Activated CD4-positive, alpha-beta T cell treated with anti-CD3 and anti-CD28 coated beads, Interleukin-2, amount 50 U/mL, for 16 hours (primary cell): ENCODE results near the gene SHISA7.
A peak's percentile ranks its signal among the peaks of the same experiment; 100 is the strongest.
"Not testable (repeated sequence)": the region's sequence is repeated elsewhere in the genome, so short reads cannot be mapped to it uniquely, and the experiment has no call there.

Experiments used
- DNase-seq: peaks from one replicate; pipeline ENCODE4 v3.0.0-alpha.2; 2020

The SHISA7 gene

GRCh38 chr19:55408533-55408872 is 34.6 kb downstream of the SHISA7 start:
- DNase-seq, result no peak

DNA sequence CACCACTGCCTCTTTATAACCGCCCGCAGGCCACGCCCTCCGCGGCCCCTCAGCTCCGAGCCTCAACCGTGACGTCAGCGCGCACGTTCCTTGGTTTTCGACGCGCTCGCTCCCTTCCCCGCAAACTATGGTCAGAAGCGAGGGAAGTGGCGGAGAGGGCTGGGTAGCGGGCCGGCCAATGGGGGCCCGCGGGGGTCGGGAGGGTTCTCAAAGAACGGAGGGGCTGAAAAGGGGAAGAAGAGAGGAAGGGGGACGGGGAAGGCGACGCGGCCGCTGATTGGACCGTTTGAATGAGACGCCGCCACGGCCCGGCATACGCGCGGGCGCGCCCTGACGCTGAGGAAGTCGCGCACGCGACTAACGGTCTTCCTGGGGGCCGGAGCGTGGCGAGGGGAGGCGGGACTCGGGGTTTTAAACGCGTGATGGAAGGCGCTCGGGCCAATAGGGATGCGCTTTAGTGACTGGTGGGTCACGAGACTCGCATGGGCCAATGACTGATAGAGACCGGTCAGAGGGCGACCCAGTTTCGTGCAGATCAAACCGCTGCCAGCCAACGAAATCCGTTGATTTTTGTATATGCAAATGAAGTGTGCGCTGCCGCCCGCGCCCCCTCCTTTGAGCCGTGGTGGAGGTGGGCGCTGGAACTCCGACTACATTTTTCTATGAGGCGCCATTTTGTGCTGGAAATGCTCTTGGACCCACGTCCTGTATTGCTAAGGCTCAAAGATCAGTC is 35.1 kb downstream of the SHISA7 start:
- DNase-seq, result peak; percentile 99

GRCh38 chr19:55407550-55407799 is 35.6 kb downstream of the SHISA7 start, which contains the start of gene UBE2S:
UBE2S (minus strand) TSS chr19:55407788; CDS start chr19:55407589, 199 bp downstream.
- DNase-seq, result not testable (repeated sequence)

DNA sequence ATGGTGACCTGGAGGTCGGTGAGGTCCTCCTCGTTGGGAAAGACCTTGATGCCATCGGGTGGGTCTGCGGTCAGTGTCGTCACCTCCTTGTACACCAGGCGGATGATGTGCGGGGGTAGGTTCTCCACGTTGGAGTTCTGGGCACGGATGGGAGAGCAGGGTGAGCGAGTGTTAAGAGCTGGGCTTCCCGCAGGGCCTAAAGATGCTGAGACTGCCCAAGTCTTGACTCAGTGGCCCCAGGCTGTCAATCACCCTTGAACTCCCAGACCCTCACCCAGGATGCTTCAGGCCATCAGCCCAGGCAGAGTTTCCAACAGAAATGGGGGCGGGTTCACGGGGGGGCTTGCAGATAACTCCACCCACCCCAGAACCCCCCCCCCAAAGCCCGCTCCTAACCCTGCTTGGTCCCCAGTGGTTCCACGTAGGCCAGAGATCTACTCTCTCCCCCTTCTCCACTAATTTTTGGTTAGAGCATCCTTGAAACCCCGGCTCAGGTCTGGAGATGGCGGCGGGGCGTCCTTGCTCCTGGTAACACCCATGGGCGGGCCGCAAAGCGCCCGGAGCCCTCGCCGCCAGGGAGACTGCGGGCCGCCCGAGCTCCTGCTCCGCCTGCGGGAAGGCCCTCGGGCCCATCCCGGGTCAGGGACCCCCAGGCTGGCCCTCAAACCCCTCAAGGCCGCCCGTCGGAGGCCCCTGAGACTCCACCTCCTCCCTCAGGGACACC is 36.1 kb downstream of the SHISA7 start:
- no peak for DNase-seq

GRCh38 chr19:55406091-55406825 is 36.8 kb downstream of the SHISA7 start:
- no peak for DNase-seq

- no peak for DNase-seq
These were observed 37.5 kb downstream of the SHISA7 start for GRCh38 chr19:55405638-55406037.

DNA sequence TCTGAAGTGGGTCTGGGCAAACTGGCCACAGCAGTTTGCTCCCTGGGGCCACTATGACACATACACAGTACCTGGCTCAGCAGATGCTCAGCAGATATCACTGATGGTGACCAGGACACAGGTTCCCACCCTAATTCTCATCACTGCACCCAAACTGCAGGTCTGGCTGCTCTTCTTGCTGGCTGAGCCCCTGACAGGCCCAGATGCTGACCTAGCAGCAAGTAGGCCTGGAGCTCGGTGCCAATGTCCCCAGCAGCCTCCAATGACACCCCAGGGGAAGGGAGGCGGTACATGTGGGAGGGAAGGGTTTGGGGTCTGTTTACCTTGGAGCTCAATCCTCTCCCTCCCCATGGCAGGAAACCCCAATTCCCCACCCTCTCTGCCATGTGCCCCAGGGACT is 40.6 kb downstream of the SHISA7 start:
- DNase-seq, result no peak

GRCh38 chr19:55401390-55401789 is 41.7 kb downstream of the SHISA7 start:
- not testable (repeated sequence) for DNase-seq

DNA sequence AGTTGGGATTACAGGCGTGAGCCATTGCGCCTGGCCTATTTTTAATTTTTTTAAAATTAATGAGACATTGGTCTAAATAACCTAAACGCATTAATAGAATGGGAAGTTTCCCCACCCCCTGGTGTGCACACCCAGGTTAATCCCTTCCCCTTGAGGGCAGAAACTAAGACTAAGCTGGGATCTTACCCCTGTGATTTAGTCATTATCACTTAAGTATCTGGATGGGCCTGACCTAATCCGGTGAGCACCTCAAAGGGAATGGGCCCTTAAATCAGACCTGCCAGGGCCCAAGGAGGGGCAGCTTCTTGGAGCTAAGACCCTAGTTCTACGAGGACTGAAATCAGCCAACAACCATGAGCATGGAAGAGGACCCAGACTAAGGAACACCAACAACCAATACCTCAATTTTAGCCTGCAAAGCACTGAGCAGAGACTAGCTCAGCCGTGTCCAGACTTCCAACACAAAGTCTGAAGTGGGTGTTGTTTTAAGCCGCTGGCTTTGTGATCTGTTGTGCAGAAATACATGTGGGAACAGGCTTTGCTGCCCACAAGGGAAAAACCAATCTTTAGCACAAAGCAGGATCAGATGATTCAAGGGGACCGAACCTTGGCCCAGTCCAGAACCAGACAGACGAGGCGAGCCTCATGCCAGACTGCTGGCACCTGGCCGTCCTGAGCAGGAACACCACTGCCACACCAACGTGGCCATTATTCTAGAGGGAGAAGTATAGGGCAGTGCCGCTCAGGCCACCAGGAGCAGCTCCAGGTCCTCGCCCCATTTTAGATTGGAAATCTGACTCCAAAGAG is 42.6 kb downstream of the SHISA7 start:
- no peak for DNase-seq

DNA sequence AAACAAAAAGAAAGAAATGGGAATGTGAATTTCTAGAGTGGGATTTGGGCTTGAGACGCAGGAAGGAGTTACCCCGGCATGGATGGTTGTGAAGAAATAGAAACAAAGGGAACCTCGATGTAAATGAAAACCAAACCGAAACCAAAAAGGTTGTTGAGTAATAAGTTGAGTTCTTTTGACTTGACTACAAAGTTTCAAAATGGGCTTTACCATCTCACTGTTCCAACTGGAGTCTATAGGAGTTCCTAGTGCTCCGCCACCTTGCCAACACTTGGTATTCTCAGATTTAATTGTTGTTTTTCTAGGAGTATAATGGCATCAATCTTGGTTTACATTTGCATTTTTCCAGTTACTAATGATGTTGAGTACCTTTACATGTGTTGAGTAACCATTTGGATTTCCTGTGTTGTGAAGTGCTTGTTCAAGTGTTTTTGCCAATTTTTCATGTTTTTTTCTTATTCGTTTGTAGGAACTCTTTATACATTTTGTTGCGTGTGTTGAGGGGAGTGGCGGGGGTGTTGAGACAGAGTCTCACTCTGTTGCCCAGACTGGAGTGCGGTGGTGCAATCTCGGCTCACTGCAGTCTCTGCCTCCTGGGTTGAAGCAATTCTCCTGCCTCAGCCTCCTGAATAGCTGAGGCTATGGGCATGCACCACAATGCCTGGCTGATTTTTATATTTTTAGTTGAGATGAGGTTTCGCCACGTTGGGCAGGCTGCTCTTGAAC is 44.7 kb downstream of the SHISA7 start:
- peak; percentile 60 for DNase-seq

DNA sequence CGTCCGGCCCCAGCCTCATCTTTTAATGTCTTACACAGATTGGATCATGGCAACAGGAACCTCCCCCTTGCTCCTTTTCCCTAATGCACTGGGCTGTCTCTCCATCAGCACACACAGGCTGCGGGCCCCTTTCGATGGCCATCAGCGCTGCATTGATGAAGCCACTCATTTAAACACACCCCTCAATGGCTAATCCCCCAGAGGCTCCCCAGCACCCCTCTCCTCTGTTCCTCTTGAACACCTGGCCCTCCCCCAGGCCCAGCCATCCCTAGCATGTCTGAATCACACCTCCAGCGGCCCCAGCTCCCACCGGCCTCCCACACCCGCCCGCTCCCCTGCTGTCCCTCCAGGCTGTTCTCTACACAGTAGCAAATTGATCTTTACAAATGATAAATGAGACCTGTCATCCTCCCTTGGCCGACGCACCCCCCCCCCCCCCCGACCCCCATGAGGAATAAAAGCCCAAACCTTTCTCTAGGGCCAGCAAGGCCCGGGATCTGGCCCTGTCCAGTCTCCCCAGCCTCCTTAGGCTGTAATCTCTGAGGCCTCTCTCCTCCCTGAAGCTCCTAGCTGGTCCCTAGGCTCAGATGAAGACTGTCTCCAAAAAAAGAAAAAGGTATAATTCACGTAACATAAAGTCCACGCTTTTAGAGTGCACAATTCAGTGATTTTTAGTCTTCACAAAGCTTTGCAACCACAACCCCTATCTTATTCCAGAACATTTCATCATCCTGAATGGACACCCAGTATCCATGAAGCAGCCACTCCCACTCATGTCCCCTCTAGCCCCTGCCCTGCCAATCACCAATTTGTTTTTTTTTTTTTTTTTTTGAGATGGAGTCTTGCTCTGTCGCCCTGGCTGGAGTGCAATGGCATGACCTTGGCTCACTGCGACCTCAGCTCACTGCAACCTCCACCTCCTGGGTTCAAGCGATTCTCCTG is 50.0 kb downstream of the SHISA7 start:
- DNase-seq, result no peak

- no peak for DNase-seq
These were observed 51.1 kb downstream of the SHISA7 start for GRCh38 chr19:55391702-55392615.

- DNase-seq, result no peak
These were observed 51.9 kb downstream of the SHISA7 start for GRCh38 chr19:55391191-55391670.

DNA sequence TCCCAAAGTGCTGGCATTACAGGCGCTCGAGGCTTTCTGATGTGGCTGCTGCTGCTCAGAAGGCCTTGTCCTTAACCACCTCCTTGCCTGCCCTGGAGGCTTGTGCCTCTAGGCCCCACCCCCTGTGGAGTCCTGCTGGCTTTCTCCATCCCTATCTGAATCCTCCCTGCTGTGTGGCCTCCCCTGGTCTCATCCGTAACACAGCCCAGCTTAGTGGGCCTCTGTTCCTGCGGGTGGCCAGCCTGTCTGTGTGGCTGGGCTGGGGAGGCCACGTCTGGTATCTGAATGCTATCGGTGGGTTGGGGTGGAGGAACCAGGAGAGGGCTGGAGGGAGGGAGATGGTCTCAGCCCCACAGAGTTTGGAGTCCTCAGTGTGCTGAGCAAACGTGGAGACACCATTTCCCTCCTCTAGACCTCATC is 52.6 kb downstream of the SHISA7 start:
- DNase-seq, result no peak

- DNase-seq, result no peak
These were observed 53.4 kb downstream of the SHISA7 start for GRCh38 chr19:55389386-55390317.

- DNase-seq, result no peak
These were observed 55.2 kb downstream of the SHISA7 start for GRCh38 chr19:55387736-55388497.

GRCh38 chr19:55386493-55386971 is 56.6 kb downstream of the SHISA7 start:
- DNase-seq, result no peak
